ES-I3 (cell line): ENCODE results near the gene MED12L.

ENCODE experiments used
- H3K36me3 ChIP-seq: 2 replicates; pipeline ENCODE4 v1.6.1; 2013; ENCODE audit warnings: mild to moderate bottlenecking, low read length, control low read depth, moderate library complexity; ENCODE audit not compliant: insufficient read depth
- H3K4me1 ChIP-seq: 2 replicates; pipeline ENCODE4 v1.6.1; 2013; ENCODE audit warnings: mild to moderate bottlenecking, control low read depth, low read length; ENCODE audit not compliant: insufficient read depth
- H3K9ac ChIP-seq: 2 replicates; pipeline ENCODE4 v1.6.1; 2013; ENCODE audit warnings: low read depth, mild to moderate bottlenecking, low read length, moderate library complexity
- H3K9me3 ChIP-seq: 2 replicates; pipeline ENCODE4 v1.6.1; 2013; ENCODE audit warnings: mild to moderate bottlenecking, low read length, moderate library complexity; ENCODE audit not compliant: control insufficient read depth, insufficient read depth

Gene MED12L

GRCh38 chr3:151395806-151396205 is 310.3 kb downstream of the MED12L start:
- H3K9me3 ChIP-seq: no peaks in the 10 kb centered on the region
- no peaks in the 10 kb centered on the region for H3K36me3 ChIP-seq
- peaks cover 33% of the 10 kb centered on the region; the same call in 1 of the 2 replicates for H3K4me1 ChIP-seq
- no peak overlapping the region for H3K9ac ChIP-seq

- Histone ChIP-seq H3K9ac (no peak overlapping the region), H3K4me1 (peaks cover 25% of the 10 kb centered on the region; the same call in 1 of the 2 replicates), H3K9me3 (no peaks in the 10 kb centered on the region), H3K36me3 (no peaks in the 10 kb centered on the region)
Measured at GRCh38 chr3:151398895-151399294, 313.4 kb downstream of the MED12L start.

GRCh38 chr3:151400341-151400740 is 314.9 kb downstream of the MED12L start:
- Histone ChIP-seq H3K36me3 (no peaks in the 10 kb centered on the region), H3K9me3 (no peaks in the 10 kb centered on the region), H3K4me1 (peaks cover 16% of the 10 kb centered on the region; the same call in 1 of the 2 replicates), H3K9ac (no peak overlapping the region)

GRCh38 chr3:151402349-151402748 is 316.9 kb downstream of the MED12L start:
- Histone ChIP-seq H3K9ac (no peak overlapping the region), H3K36me3 (no peaks in the 10 kb centered on the region), H3K4me1 (peaks cover 16% of the 10 kb centered on the region; the same call in 1 of the 2 replicates), H3K9me3 (no peaks in the 10 kb centered on the region)

GRCh38 chr3:151403246-151403645 is 317.8 kb downstream of the MED12L start:
- peaks cover 16% of the 10 kb centered on the region; the same call in 1 of the 2 replicates for H3K4me1 ChIP-seq
- no peak overlapping the region for H3K9ac ChIP-seq
- H3K36me3 ChIP-seq: no peaks in the 10 kb centered on the region
- H3K9me3 ChIP-seq: no peaks in the 10 kb centered on the region

GRCh38 chr3:151404316-151404715 is 318.9 kb downstream of the MED12L start:
- no peak overlapping the region for H3K9ac ChIP-seq
- no peaks in the 10 kb centered on the region for H3K36me3 ChIP-seq
- no peaks in the 10 kb centered on the region for H3K9me3 ChIP-seq
- peaks cover 11% of the 10 kb centered on the region; the same call in 1 of the 2 replicates for H3K4me1 ChIP-seq

GRCh38 chr3:151407928-151408327 is 322.5 kb downstream of the MED12L start:
- Histone ChIP-seq H3K36me3 (no peaks in the 10 kb centered on the region), H3K9me3 (no peaks in the 10 kb centered on the region), H3K9ac (no peak overlapping the region), H3K4me1 (no peaks in the 10 kb centered on the region)

- Histone ChIP-seq H3K36me3 (no peaks in the 10 kb centered on the region; the same call in 1 of the 2 replicates), H3K4me1 (no peaks in the 10 kb centered on the region), H3K9me3 (no peaks in the 10 kb centered on the region), H3K9ac (no peak overlapping the region)
Measured at GRCh38 chr3:151410891-151411559, 325.6 kb downstream of the MED12L start.

GRCh38 chr3:151412989-151413388 is 327.5 kb downstream of the MED12L start:
- Histone ChIP-seq H3K9ac (no peak overlapping the region), H3K9me3 (no peaks in the 10 kb centered on the region), H3K4me1 (no peaks in the 10 kb centered on the region)

GRCh38 chr3:151415289-151415688 is 329.8 kb downstream of the MED12L start:
- no peaks in the 10 kb centered on the region; the same call in 1 of the 2 replicates for H3K36me3 ChIP-seq
- no peaks in the 10 kb centered on the region for H3K4me1 ChIP-seq
- no peaks in the 10 kb centered on the region for H3K9me3 ChIP-seq
- no peak overlapping the region for H3K9ac ChIP-seq

More at GRCh38 chr3:151412989-151413388, 327.5 kb downstream of the MED12L start:
- no peaks in the 10 kb centered on the region; the same call in 1 of the 2 replicates for H3K36me3 ChIP-seq

- H3K9me3 ChIP-seq: no peaks in the 10 kb centered on the region
- H3K9ac ChIP-seq: no peak overlapping the region
- H3K36me3 ChIP-seq: no peaks in the 10 kb centered on the region
- H3K4me1 ChIP-seq: peaks cover 3% of the 10 kb centered on the region
Measured at GRCh38 chr3:151419806-151420205, 334.3 kb downstream of the MED12L start.

- no peak overlapping the region for H3K9ac ChIP-seq
- H3K9me3 ChIP-seq: no peaks in the 10 kb centered on the region
- H3K36me3 ChIP-seq: no peaks in the 10 kb centered on the region
- H3K4me1 ChIP-seq: peaks cover 14% of the 10 kb centered on the region
Measured at GRCh38 chr3:151421938-151422337, 336.5 kb downstream of the MED12L start.

GRCh38 chr3:151423091-151423490 is 337.6 kb downstream of the MED12L start:
- no peaks in the 10 kb centered on the region for H3K36me3 ChIP-seq
- H3K9me3 ChIP-seq: no peaks in the 10 kb centered on the region
- H3K4me1 ChIP-seq: peaks cover 14% of the 10 kb centered on the region
- no peak overlapping the region for H3K9ac ChIP-seq

- H3K9me3 ChIP-seq: no peaks in the 10 kb centered on the region
- peaks cover 16% of the 10 kb centered on the region for H3K4me1 ChIP-seq
- H3K36me3 ChIP-seq: no peaks in the 10 kb centered on the region
- H3K9ac ChIP-seq: 0 out of 2 replicates have a peak overlapping the region, but pooled peaks have one; percentile 8
Measured at GRCh38 chr3:151425627-151426340, 340.3 kb downstream of the MED12L start.

- Histone ChIP-seq H3K9me3 (no peaks in the 10 kb centered on the region), H3K36me3 (no peaks in the 10 kb centered on the region), H3K9ac (no peak overlapping the region), H3K4me1 (peaks cover 21% of the 10 kb centered on the region)
Measured at GRCh38 chr3:151426341-151426657, 340.8 kb downstream of the MED12L start.
